Measurements from ENCODE around the gene PHKB.

The PHKB gene

DNA sequence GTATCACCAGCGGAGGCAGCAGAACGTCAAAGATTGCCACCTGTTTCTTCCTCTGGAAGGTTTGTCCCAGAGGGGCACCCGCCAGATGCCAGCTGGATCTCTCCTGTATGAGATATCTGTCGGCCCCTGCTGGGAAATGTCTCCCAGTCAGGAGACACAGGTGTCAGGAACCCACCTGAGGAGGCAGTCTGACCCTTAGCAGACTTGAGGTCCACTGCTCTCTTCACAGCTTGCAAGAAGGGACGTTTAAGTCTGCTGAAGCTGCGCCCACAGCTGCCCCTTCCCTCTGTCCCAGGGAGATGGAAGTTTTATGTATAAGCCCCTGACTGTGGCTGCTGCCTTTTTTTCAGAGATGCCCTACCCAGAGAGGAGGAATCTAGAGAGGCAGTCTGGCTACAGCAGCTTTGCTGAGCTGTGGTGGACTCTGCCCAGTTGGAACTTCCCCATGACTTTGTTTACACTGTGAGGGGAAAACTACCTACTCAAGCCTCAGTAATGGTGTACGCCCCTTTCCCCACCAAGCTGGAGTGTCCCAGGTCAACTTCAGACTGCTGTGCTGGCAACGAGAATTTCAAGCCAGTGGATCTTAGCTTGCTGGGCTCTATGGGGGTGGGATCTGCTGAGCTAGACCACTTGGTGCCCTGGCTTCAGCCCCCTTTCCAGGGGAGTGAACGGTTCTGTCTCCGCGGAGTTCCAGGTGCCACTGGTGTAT lies 92.9 kb downstream of the PHKB start:
- TF ChIP-seq REST (IDR thresholded peaks at IDR 0.05; ENCODE audit: insufficient read depth in 1 of 2, low read depth in 2 of 2, low read length in 2 of 2) (no peak), POLR2AphosphoS5 (IDR thresholded peaks at IDR 0.05; ENCODE audit: low read depth, low read length) (no peak), FOXP2 (optimal IDR thresholded peaks at IDR 0.05; ENCODE audit: borderline replicate concordance, extremely low read depth, extremely low read length, insufficient read depth) (no peak)

GRCh38 chr16:47561286-47561685 lies 100.2 kb downstream of the PHKB start:
- TF ChIP-seq TAF1 (IDR thresholded peaks at IDR 0.05; ENCODE audit: borderline replicate concordance, insufficient read depth, low read length) (no peak), POLR2AphosphoS5 (IDR thresholded peaks at IDR 0.05; ENCODE audit: low read depth, low read length) (no peak), REST (IDR thresholded peaks at IDR 0.05; ENCODE audit: insufficient read depth in 1 of 2, low read depth in 2 of 2, low read length in 2 of 2) (no peak), SIN3A (IDR thresholded peaks at IDR 0.05; ENCODE audit: borderline replicate concordance, insufficient read depth, low read length) (no peak), FOXP2 (optimal IDR thresholded peaks at IDR 0.05; ENCODE audit: borderline replicate concordance, extremely low read depth, extremely low read length, insufficient read depth) (no peak)

- TF ChIP-seq REST (IDR thresholded peaks at IDR 0.05; ENCODE audit: insufficient read depth in 1 of 2, low read depth in 2 of 2, low read length in 2 of 2) (no peak), SIN3A (IDR thresholded peaks at IDR 0.05; ENCODE audit: borderline replicate concordance, insufficient read depth, low read length) (no peak), TAF1 (IDR thresholded peaks at IDR 0.05; ENCODE audit: borderline replicate concordance, insufficient read depth, low read length) (no peak), POLR2AphosphoS5 (IDR thresholded peaks at IDR 0.05; ENCODE audit: low read depth, low read length) (no peak), FOXP2 (optimal IDR thresholded peaks at IDR 0.05; ENCODE audit: borderline replicate concordance, extremely low read depth, extremely low read length, insufficient read depth) (no peak)
Observed at GRCh38 chr16:47562366-47562765, 101.2 kb downstream of the PHKB start.

GRCh38 chr16:47565454-47565853 lies 104.3 kb downstream of the PHKB start:
- no peak for TF ChIP-seq TAF1 (IDR thresholded peaks at IDR 0.05; ENCODE audit: borderline replicate concordance, insufficient read depth, low read length)
- no peak for TF ChIP-seq SIN3A (IDR thresholded peaks at IDR 0.05; ENCODE audit: borderline replicate concordance, insufficient read depth, low read length)
- TF ChIP-seq POLR2AphosphoS5 (IDR thresholded peaks at IDR 0.05; ENCODE audit: low read depth, low read length): no peak
- TF ChIP-seq REST (IDR thresholded peaks at IDR 0.05; ENCODE audit: insufficient read depth in 1 of 2, low read depth in 2 of 2, low read length in 2 of 2): no peak
- TF ChIP-seq FOXP2 (optimal IDR thresholded peaks at IDR 0.05; ENCODE audit: borderline replicate concordance, extremely low read depth, extremely low read length, insufficient read depth): no peak

- TF ChIP-seq FOXP2 (optimal IDR thresholded peaks at IDR 0.05; ENCODE audit: borderline replicate concordance, extremely low read depth, extremely low read length, insufficient read depth) (no peak), TAF1 (IDR thresholded peaks at IDR 0.05; ENCODE audit: borderline replicate concordance, insufficient read depth, low read length) (no peak), POLR2AphosphoS5 (IDR thresholded peaks at IDR 0.05; ENCODE audit: low read depth, low read length) (no peak), REST (IDR thresholded peaks at IDR 0.05; ENCODE audit: insufficient read depth in 1 of 2, low read depth in 2 of 2, low read length in 2 of 2) (no peak), SIN3A (IDR thresholded peaks at IDR 0.05; ENCODE audit: borderline replicate concordance, insufficient read depth, low read length) (no peak)
Observed at GRCh38 chr16:47567321-47567720, 106.2 kb downstream of the PHKB start.

Measured in PFSK-1 (cell line).